Stomach (tissue), 9 donors: Measurements from ENCODE around the gene CXCL8. TPM values are rescaled to one million over a fixed set of nuclear protein-coding genes. Genes with fewer than 3 reads are reported as not detected.

Experiments
- DNase-seq, 2 donors: peaks; one replicate each; pipeline versions ENCODE4 v3.0.0 to v3.0.0-alpha.2; 2013 to 2019
- H3K27ac ChIP-seq, 5 donors: fragments of 200-600 bp in 4 of 5; sonication (generic) in 4 of 5; one replicate each; pipeline ENCODE4 v1.5.1; 2013 to 2019; ENCODE audit warnings: mild to moderate bottlenecking in 1 of 5, moderate library complexity in 1 of 5
- H3K27me3 ChIP-seq, 3 donors: fragments of 200-600 bp; sonication (generic); one replicate each; pipeline ENCODE4 v1.5.1; 2017 to 2019; ENCODE audit warnings: mixed run types in 1 of 3
- H3K36me3 ChIP-seq, 4 donors: fragments of 200-600 bp; sonication (generic); 1 replicate in 3 of 4; 2 replicates in 1 of 4; pipeline ENCODE4 v1.5.1; 2016 to 2019
- H3K4me1 ChIP-seq, 4 donors: fragments of 200-600 bp; sonication (generic); one replicate each; pipeline ENCODE4 v1.5.1; 2016 to 2019
- H3K4me3 ChIP-seq, 4 donors: fragments of 200-600 bp; sonication (generic) in 3 of 4; one replicate each; pipeline ENCODE4 v1.5.1; 2016 to 2019; ENCODE audit warnings: mild to moderate bottlenecking in 1 of 4
- H3K9me3 ChIP-seq, 4 donors: fragments of 200-600 bp; sonication (generic); one replicate each; pipeline ENCODE4 v1.5.1; 2016 to 2019
- EP300 ChIP-seq: sonication (generic); formaldehyde crosslinking; IDR thresholded peaks from one replicate; pipeline ENCODE4 v1.6.1; 2017; ENCODE audit warnings: antibody characterized with exemption
- POLR2A ChIP-seq, 4 donors: fragments of 450-650 bp; IDR thresholded peaks; one replicate each; pipeline ENCODE4 v1.6.1; 2016; ENCODE audit warnings: antibody characterized with exemption in 4 of 4, control low read depth in 2 of 4, mild to moderate bottlenecking in 1 of 4, moderate library complexity in 1 of 4
- POLR2AphosphoS5 ChIP-seq, 3 donors: sonication (generic); formaldehyde crosslinking; IDR thresholded peaks; one replicate each; pipeline ENCODE4 v1.6.1; 2016; ENCODE audit warnings: antibody characterized with exemption in 3 of 3
- WGBS, 5 donors: extraction: QIAGEN DNeasy Blood & Tissue Kit in 3 of 5; methylation state at CpG; one replicate each; pipeline versions ENCODE4 v1.1.5 to v1.1.7; 2013 to 2018; 5-methylcytosine and 5-hydroxymethylcytosine counted together
- intact Hi-C: fragments of 100-400 bp; cut with DNase I; formaldehyde crosslinking; loops from one replicate; pipeline ENCODE4 v1.15.1; 2023; ENCODE audit warnings: low total_unique reads
- polyA plus RNA-seq, 3 donors: library from polyadenylated mRNA; stranded (reverse); fragments of 200-250 nt; gene quantifications; one replicate each; pipeline ENCODE4 v1.2.3, GENCODE V29; 2013
- total RNA-seq, 5 donors: library from RNA; depleted of rRNA; stranded (reverse); fragments of >200 nt; gene quantifications; one replicate each; pipeline versions ENCODE4 v1.1.0 to v1.2.3, GENCODE V29; 2014 to 2016
- TF ChIP-seq, protein P1 (sequence below), 7 experiments: fragments of 450-650 bp in 4 of 7; fragments of 200-600 bp in 3 of 7; sonication (generic) in 3 of 7; IDR thresholded peaks; one replicate each; pipeline ENCODE4 v1.5.1; 2016 to 2019; ENCODE audit warnings: antibody characterized with exemption in 7 of 7, control low read depth in 2 of 7, mild to moderate bottlenecking in 1 of 7
- donor health status: healthy with polysubstance abuse.
- donor health status: Bipolar disorder and iron deficiency.
- donor health status: healthy.

Gene CXCL8
- total and polyA plus RNA-seq, 8 donors: 3.6 to 163 (median 6.6) TPM; not detected in 2

DNA sequence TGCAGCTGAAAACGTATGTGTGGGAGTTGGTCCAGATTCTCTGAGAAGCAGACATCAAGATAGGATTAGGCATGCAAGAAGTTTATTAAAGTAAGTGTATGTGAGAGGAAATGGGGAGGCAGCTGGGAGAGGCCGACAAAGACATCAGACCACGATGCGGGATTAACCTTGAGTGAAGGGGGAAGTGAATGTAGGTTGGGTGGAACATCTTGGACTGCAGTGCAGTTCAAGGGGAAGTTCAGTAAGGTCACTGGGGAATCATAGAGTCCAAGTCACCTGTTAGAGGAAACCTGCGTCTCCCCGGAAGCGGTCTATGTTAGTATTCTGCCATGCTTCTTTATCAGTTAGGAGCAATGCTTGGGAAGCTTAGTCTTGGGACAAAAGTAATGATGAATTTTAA lies 22.0 kb downstream of the CXCL8 start:
- Histone ChIP-seq H3K4me3 (no peak overlapping the region), H3K36me3 (no peaks in the 10 kb centered on the region), H3K27me3 (no peaks in the 10 kb centered on the region), H3K9me3 (no peaks in the 10 kb centered on the region), H3K27ac (no peak overlapping the region), H3K4me1 (no peaks in the 10 kb centered on the region)
- WGBS, 5 donors: 63 to 76% (median 71%) methylated on average over 7 of the region's 7 CpGs
- TF ChIP-seq POLR2AphosphoS5 (IDR thresholded peaks at IDR 0.05) (no peak), POLR2A (IDR thresholded peaks at IDR 0.05) (no peak), EP300 (no peak)
- TF ChIP-seq, protein P1, sequence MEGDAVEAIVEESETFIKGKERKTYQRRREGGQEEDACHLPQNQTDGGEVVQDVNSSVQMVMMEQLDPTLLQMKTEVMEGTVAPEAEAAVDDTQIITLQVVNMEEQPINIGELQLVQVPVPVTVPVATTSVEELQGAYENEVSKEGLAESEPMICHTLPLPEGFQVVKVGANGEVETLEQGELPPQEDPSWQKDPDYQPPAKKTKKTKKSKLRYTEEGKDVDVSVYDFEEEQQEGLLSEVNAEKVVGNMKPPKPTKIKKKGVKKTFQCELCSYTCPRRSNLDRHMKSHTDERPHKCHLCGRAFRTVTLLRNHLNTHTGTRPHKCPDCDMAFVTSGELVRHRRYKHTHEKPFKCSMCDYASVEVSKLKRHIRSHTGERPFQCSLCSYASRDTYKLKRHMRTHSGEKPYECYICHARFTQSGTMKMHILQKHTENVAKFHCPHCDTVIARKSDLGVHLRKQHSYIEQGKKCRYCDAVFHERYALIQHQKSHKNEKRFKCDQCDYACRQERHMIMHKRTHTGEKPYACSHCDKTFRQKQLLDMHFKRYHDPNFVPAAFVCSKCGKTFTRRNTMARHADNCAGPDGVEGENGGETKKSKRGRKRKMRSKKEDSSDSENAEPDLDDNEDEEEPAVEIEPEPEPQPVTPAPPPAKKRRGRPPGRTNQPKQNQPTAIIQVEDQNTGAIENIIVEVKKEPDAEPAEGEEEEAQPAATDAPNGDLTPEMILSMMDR (IDR thresholded peaks at IDR 0.05): no peak
- DNase-seq: no peak
- intact Hi-C loops: no loop called here

DNA sequence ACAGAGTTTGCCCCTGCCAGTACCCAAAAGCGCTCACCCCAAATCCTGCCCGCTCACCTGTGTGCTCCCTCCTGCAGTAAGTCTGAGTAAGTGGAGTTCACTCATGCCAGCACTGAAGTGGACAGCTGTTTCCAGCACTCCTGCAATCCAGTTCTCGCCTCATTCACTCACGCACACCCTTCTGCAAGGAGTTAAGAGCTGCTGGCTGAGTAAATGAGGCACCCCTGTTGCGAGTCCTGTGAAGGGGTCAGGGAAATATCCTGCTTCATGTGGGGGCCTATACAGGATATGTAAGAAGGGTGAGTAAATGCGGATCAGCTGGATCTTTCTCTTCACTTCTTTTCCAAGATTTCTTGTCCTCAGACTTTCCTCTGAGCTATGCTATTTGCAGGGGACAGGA lies 23.5 kb downstream of the CXCL8 start:
- Histone ChIP-seq H3K27me3 (no peaks in the 10 kb centered on the region), H3K36me3 (no peaks in the 10 kb centered on the region), H3K27ac (no peak overlapping the region), H3K9me3 (no peaks in the 10 kb centered on the region), H3K4me1 (no peaks in the 10 kb centered on the region), H3K4me3 (no peak overlapping the region)
- DNase-seq: no peak
- TF ChIP-seq POLR2AphosphoS5 (IDR thresholded peaks at IDR 0.05) (no peak), POLR2A (IDR thresholded peaks at IDR 0.05) (no peak), EP300 (no peak)
- TF ChIP-seq, protein P1 (IDR thresholded peaks at IDR 0.05): no peak
- WGBS, 5 donors: 93 to 95% (median 94%) methylated on average over 6 of the region's 6 CpGs
- intact Hi-C loops: no loop called here

- Histone ChIP-seq H3K36me3 (no peaks in the 10 kb centered on the region), H3K27ac (no peak overlapping the region), H3K27me3 (no peaks in the 10 kb centered on the region), H3K4me3 (no peak overlapping the region), H3K4me1 (no peaks in the 10 kb centered on the region), H3K9me3 (no peaks in the 10 kb centered on the region)
- DNase-seq: no peak
- TF ChIP-seq EP300: no peak
- intact Hi-C loops: no loop called here
- 76 to 90% (median 86%) methylated on average over 4 of the region's 4 CpGs for WGBS, 5 donors
Measured at GRCh38 chr4:73764513-73764912, 24.1 kb downstream of the CXCL8 start.

DNA sequence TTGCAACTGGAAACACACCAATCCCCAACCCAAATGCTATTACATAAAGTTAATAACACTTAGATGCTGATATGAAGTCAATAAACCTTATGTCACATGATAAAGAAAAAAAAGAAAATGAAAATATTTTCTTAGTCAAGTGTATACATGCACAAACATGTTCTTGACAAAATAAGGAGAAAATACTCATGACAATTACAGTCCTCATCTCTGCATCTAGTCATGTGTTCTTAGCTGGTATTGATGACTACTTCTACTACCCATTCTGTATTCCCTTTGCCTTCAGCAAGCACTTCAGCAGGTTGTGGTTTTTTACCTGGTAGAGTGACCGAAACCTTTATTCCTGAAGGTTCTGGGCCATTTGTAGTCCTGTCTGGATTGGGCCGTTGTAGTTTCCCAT lies 24.9 kb downstream of the CXCL8 start:
- H3K27ac ChIP-seq: no peak overlapping the region
- intact Hi-C loops: no loop called here
- no peaks in the 10 kb centered on the region for H3K27me3 ChIP-seq
- TF ChIP-seq EP300: no peak
- TF ChIP-seq POLR2A (IDR thresholded peaks at IDR 0.05): no peak
- TF ChIP-seq, protein P1 (IDR thresholded peaks at IDR 0.05): no peak
- no peak for TF ChIP-seq POLR2AphosphoS5 (IDR thresholded peaks at IDR 0.05)
- no peaks in the 10 kb centered on the region for H3K36me3 ChIP-seq
- H3K4me1 ChIP-seq: peaks cover 0 to 1% (median under 1%) of the 10 kb centered on the region in 4 donors
- no peak overlapping the region for H3K4me3 ChIP-seq
- no peak for DNase-seq
- H3K9me3 ChIP-seq: no peaks in the 10 kb centered on the region
- WGBS, 5 donors: 83 to 91% (median 88%) methylated on average over 2 of the region's 2 CpGs

- Histone ChIP-seq H3K4me1 (peaks cover 5 to 18% (median 11%) of the 10 kb centered on the region in 4 donors), H3K27me3 (no peaks in the 10 kb centered on the region), H3K9me3 (no peaks in the 10 kb centered on the region), H3K4me3 (no peak overlapping the region), H3K27ac (no peak overlapping the region), H3K36me3 (no peaks in the 10 kb centered on the region)
- WGBS, 5 donors: 33 to 47% (median 37%) methylated on average over 1 to 2 of the region's 2 CpGs
- TF ChIP-seq POLR2A (IDR thresholded peaks at IDR 0.05): no peak
- no peak for TF ChIP-seq EP300
- peak in 1 of 3 donors; percentile 38 for TF ChIP-seq POLR2AphosphoS5 (IDR thresholded peaks at IDR 0.05)
- TF ChIP-seq, protein P1 (IDR thresholded peaks at IDR 0.05): no peak
- peak; percentile 63 to 79 for DNase-seq
- intact Hi-C loops: no loop called here
Measured at GRCh38 chr4:73770917-73771316, 30.5 kb downstream of the CXCL8 start.
